ENCODE results near the gene ZFYVE19. TPM values are rescaled to one million over a fixed set of nuclear protein-coding genes. Genes with fewer than 3 reads are reported as not detected.

ZFYVE19 gene
- total and polyA plus RNA-seq, 2 of the 13 experiments (the other 11 are each of a cell fraction or from before 2014, with no cell fraction given) = 23.3 to 44.0 TPM

GRCh38 chr15:40807028-40807887 is at the start of gene ZFYVE19, which contains the start of gene DNAJC17 (continued):
- TF ChIP-seq ZNF800 (CRISPR knock-in tag; IDR thresholded peaks at IDR 0.05) (peak; percentile 54), POLR2G (IDR thresholded peaks at IDR 0.05; ENCODE audit: low read depth, low read length) (peak; percentile 85), HNRNPK (IDR thresholded peaks at IDR 0.05; ENCODE audit: low read depth, low read length, poor library complexity, severe bottlenecking) (peak; percentile 66), SAP130 (CRISPR knock-in tag; IDR thresholded peaks at IDR 0.05; ENCODE audit: low read depth) (peak; percentile 81), KAT7 (CRISPR knock-in tag; IDR thresholded peaks at IDR 0.05; ENCODE audit: borderline replicate concordance) (0 out of 2 replicates have a peak, but pooled peaks have one; percentile 64), DMAP1 (CRISPR knock-in tag; IDR thresholded peaks at IDR 0.05) (peak; percentile 21; the same call in 1 of the 2 replicates), SMAD3 (CRISPR knock-in tag; IDR thresholded peaks at IDR 0.05) (peak; percentile 48; the same call in 1 of the 2 replicates), ZSCAN29 (CRISPR knock-in tag; conservative IDR thresholded peaks at IDR 0.05) (no peak; the same call in 1 of the 2 replicates), DPF2 (CRISPR knock-in tag; IDR thresholded peaks at IDR 0.05; ENCODE audit: borderline replicate concordance, low read depth) (no peak), ZNF160 (CRISPR knock-in tag; IDR thresholded peaks at IDR 0.05) (no peak; the same call in 1 of the 2 replicates), IRF2 (CRISPR knock-in tag; IDR thresholded peaks at IDR 0.05) (peak; percentile 93), NR2C2 (CRISPR knock-in tag; IDR thresholded peaks at IDR 0.05; ENCODE audit: borderline replicate concordance) (peak; percentile 93), ZBED4 (CRISPR knock-in tag; IDR thresholded peaks at IDR 0.05; ENCODE audit: borderline replicate concordance) (no peak; the same call in 1 of the 2 replicates), MXD1 (CRISPR knock-in tag; IDR thresholded peaks at IDR 0.05) (0 out of 2 replicates have a peak, but pooled peaks have one; percentile 41), ZNF552 (CRISPR knock-in tag; IDR thresholded peaks at IDR 0.05; ENCODE audit: borderline replicate concordance) (peak; percentile 73; the same call in 1 of the 2 replicates), ZFY (CRISPR knock-in tag; IDR thresholded peaks at IDR 0.05) (peak; percentile 97), NR3C1 (CRISPR knock-in tag; IDR thresholded peaks at IDR 0.05) (no peak), ZNF34 (CRISPR knock-in tag; IDR thresholded peaks at IDR 0.05; ENCODE audit: borderline replicate concordance) (peak; percentile 84; the same call in 1 of the 2 replicates), MED13 (CRISPR knock-in tag; IDR thresholded peaks at IDR 0.05) (peak; percentile 5; the same call in 1 of the 2 replicates), FUBP1 (CRISPR knock-in tag; IDR thresholded peaks at IDR 0.05; ENCODE audit: borderline replicate concordance) (peak; percentile 94; the same call in 1 of the 2 replicates), ARNTL (CRISPR knock-in tag; IDR thresholded peaks at IDR 0.05) (0 out of 2 replicates have a peak, but pooled peaks have one; percentile 23)

All from HepG2 (cell line).